ENCODE measurements around the gene MESP1. TPM values are rescaled to one million over a fixed set of nuclear protein-coding genes. Genes with fewer than 3 reads are reported as not detected.
"Not testable (repeated sequence)": the region's sequence is repeated elsewhere in the genome, so short reads cannot be mapped to it uniquely, and the experiment has no call there.

The MESP1 gene
- total and polyA plus RNA-seq, 10 donors: 0.19 to 1.2 (median 0.61) TPM

GRCh38 chr15:89783111-89783860 is 32.2 kb upstream of the MESP1 start:
- H3K27me3 ChIP-seq (replicated peaks in 1 of 7): peaks cover 0 to 12% (median 0%) of the 10 kb centered on the region in 7 donors
- TF ChIP-seq POLR2AphosphoS5 (IDR thresholded peaks at IDR 0.05): peak in 1 of 3 donors; percentile 42
- TF ChIP-seq POLR2A (IDR thresholded peaks at IDR 0.05): no peak
- intact Hi-C loops (cut with DNase I; ENCODE audit: low total_unique reads): no loop called here
- WGBS, 5 donors: 72 to 89% (median 78%) methylated on average over 7 to 14 of the region's 14 CpGs
- H3K4me1 ChIP-seq: peaks cover 0 to 36% (median 18%) of the 10 kb centered on the region in 6 donors
- H3K36me3 ChIP-seq: peaks cover 0 to 30% (median 0%) of the 10 kb centered on the region in 6 donors
- peak; percentile 73 for DNase-seq
- H3K4me3 ChIP-seq: no peak overlapping the region
- H3K27ac ChIP-seq: no peak overlapping the region
- H3K9me3 ChIP-seq: peaks cover 0 to 11% (median 7%) of the 10 kb centered on the region in 8 donors

- 83 to 93% (median 87%) methylated on average over 8 to 9 of the region's 9 CpGs for WGBS, 5 donors
- peak; percentile 47 for DNase-seq
- H3K27ac ChIP-seq; intact Hi-C loops (cut with DNase I; ENCODE audit: low total_unique reads); H3K9me3 ChIP-seq; H3K4me3 ChIP-seq: not testable (repeated sequence)
- Histone ChIP-seq H3K27me3 (replicated peaks in 1 of 7) (peaks cover 0 to 18% (median 4%) of the 10 kb centered on the region in 7 donors), H3K36me3 (peaks cover 0 to 23% (median 0%) of the 10 kb centered on the region in 6 donors), H3K4me1 (peaks cover 0 to 36% (median 18%) of the 10 kb centered on the region in 6 donors)
Measured at GRCh38 chr15:89782619-89782950, 31.5 kb upstream of the MESP1 start.

GRCh38 chr15:89781891-89782618 is 31.0 kb upstream of the MESP1 start:
- intact Hi-C loops (cut with DNase I; ENCODE audit: low total_unique reads): no loop called here
- 65 to 77% (median 70%) methylated on average over 15 of the region's 15 CpGs for WGBS, 5 donors
- TF ChIP-seq CTCF (IDR thresholded peaks at IDR 0.05 in 8 of 11, conservative IDR thresholded peaks at IDR 0.05 in 3 of 11) (no peak), POLR2A (IDR thresholded peaks at IDR 0.05) (no peak), POLR2AphosphoS5 (IDR thresholded peaks at IDR 0.05) (no peak)
- Histone ChIP-seq H3K27me3 (replicated peaks in 1 of 7) (peaks cover 0 to 24% (median 4%) of the 10 kb centered on the region in 7 donors), H3K4me3 (no peak overlapping the region), H3K4me1 (peaks cover 0 to 40% (median 19%) of the 10 kb centered on the region in 6 donors), H3K27ac (no peak overlapping the region), H3K36me3 (peaks cover 0 to 21% (median 0%) of the 10 kb centered on the region in 6 donors), H3K9me3 (no peaks in the 10 kb centered on the region)
- DNase-seq: peak; percentile 48

GRCh38 chr15:89781055-89781454 is 30.0 kb upstream of the MESP1 start:
- peak; percentile 74 for DNase-seq
- peaks cover 0 to 34% (median 8%) of the 10 kb centered on the region in 7 donors for H3K27me3 ChIP-seq (replicated peaks in 1 of 7)
- peaks cover 0 to 50% (median 29%) of the 10 kb centered on the region in 6 donors for H3K4me1 ChIP-seq
- 40 to 65% (median 52%) methylated on average over 6 of the region's 6 CpGs for whole genome bisulfite sequencing, 5 donors
- intact Hi-C loops (cut with DNase I; ENCODE audit: low total_unique reads): no loop called here
- no peaks in the 10 kb centered on the region for H3K9me3 ChIP-seq
- no peak for TF ChIP-seq POLR2AphosphoS5 (IDR thresholded peaks at IDR 0.05)
- no peak for TF ChIP-seq CTCF (IDR thresholded peaks at IDR 0.05 in 8 of 11, conservative IDR thresholded peaks at IDR 0.05 in 3 of 11)
- TF ChIP-seq POLR2A (IDR thresholded peaks at IDR 0.05): no peak
- peaks cover 0 to 20% (median 0%) of the 10 kb centered on the region in 6 donors for H3K36me3 ChIP-seq
- H3K27ac ChIP-seq: peak overlapping the region in 3 of 8 donors; percentile 14 to 48 (median 32)
- no peak overlapping the region for H3K4me3 ChIP-seq

GRCh38 chr15:89780601-89781000 is 29.6 kb upstream of the MESP1 start:
- Histone ChIP-seq H3K36me3 (peaks cover 0 to 16% (median 0%) of the 10 kb centered on the region in 6 donors), H3K27me3 (replicated peaks in 1 of 7) (peaks cover 0 to 38% (median 11%) of the 10 kb centered on the region in 7 donors), H3K4me1 (peaks cover 0 to 54% (median 33%) of the 10 kb centered on the region in 6 donors), H3K4me3 (no peak overlapping the region), H3K9me3 (no peaks in the 10 kb centered on the region), H3K27ac (peak overlapping the region in 1 of 8 donors; percentile 48)
- no peak for TF ChIP-seq CTCF (IDR thresholded peaks at IDR 0.05 in 8 of 11, conservative IDR thresholded peaks at IDR 0.05 in 3 of 11)
- no peak for TF ChIP-seq POLR2A (IDR thresholded peaks at IDR 0.05)
- TF ChIP-seq POLR2AphosphoS5 (IDR thresholded peaks at IDR 0.05): no peak
- peak; percentile 4 for DNase-seq
- 61 to 76% (median 74%) methylated on average over 6 of the region's 6 CpGs for WGBS, 5 donors
- intact Hi-C loops (cut with DNase I; ENCODE audit: low total_unique reads): no loop called here

Data from spleen (tissue), 11 donors.